HG03060 (cell line): ENCODE measurements around the gene SETD2.
"Not testable (repeated sequence)": the region's sequence is repeated elsewhere in the genome, so short reads cannot be mapped to it uniquely, and the experiment has no call there.

Experiments used
- ATAC-seq: cut with Tn5 transposase; IDR thresholded peaks from one replicate; pipeline ENCODE4 v1.9.1; 2021; ENCODE audit warnings: low read depth, moderate number of reproducible peaks; ENCODE audit not compliant: unreplicated experiment

The SETD2 gene

GRCh38 chr3:47042231-47042791 lies 121.6 kb downstream of the SETD2 start:
- ATAC-seq, result no peak

DNA sequence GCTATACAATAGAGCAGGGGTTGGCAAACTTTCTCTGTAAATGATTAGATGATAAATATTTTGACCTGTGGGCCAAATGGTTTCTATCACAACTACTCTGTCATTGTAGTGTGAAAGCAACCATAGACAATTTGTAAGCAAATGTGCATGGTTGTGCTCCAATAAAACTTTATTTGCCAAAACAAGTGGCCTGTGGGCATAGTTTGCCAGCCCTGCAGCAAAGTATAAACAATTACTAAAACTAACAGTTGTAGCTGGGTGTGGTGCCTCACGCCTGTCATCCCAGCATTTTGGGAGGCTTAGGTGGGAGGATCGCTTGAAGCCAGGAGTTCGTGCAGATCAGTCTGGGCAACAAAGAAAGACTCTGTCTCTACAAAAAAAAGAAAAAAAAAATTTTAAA lies 122.8 kb downstream of the SETD2 start:
- ATAC-seq, result no peak

- ATAC-seq, result not testable (repeated sequence)
These were observed 126.6 kb downstream of the SETD2 start for GRCh38 chr3:47037302-47037701.

GRCh38 chr3:47036145-47036544 lies 127.8 kb downstream of the SETD2 start:
- ATAC-seq, result no peak

GRCh38 chr3:47035645-47036044 lies 128.3 kb downstream of the SETD2 start:
- ATAC-seq, result no peak

GRCh38 chr3:47034868-47035489 lies 128.9 kb downstream of the SETD2 start:
- ATAC-seq, result no peak

- not testable (repeated sequence) for ATAC-seq
These were observed 132.9 kb downstream of the SETD2 start for GRCh38 chr3:47031041-47031440.

DNA sequence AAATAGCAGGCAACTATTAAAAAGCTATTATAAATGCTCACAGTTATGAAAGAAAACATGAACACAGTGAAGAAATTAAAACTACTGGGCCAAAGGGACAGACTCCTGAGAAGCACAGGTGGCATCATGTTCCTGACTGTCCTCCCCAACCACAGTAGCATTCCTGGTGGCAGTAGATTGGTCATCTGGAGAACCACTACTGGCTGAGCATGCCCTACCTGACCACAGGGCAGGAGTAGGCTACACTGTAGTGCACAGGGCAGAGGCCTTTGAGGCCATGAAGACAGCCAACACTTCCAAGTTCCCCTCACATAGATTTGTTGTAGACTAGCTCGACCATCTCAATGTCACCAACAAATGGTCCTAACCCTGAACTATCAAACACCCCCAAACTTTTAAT lies 135.2 kb downstream of the SETD2 start:
- ATAC-seq, result no peak

- ATAC-seq, result no peak
These were observed 135.8 kb downstream of the SETD2 start for GRCh38 chr3:47028146-47028545.

DNA sequence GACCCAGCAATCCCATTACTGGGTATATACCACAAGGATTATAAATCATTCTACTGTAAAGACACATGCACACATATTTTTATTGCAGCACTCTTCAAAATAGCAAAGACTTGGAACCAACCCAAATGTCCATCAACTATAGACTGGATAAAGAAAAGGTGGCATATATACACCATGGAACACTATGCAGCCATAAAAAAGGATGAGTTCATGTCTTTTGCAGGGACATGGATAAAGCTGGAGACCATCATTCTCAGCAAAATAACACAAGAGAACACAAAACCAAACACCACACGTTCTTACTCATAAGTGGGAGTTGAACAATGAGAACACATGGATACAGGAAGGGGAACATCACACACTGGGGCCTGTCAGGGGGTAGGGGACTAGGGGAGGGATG lies 137.5 kb downstream of the SETD2 start:
- ATAC-seq, result not testable (repeated sequence)

DNA sequence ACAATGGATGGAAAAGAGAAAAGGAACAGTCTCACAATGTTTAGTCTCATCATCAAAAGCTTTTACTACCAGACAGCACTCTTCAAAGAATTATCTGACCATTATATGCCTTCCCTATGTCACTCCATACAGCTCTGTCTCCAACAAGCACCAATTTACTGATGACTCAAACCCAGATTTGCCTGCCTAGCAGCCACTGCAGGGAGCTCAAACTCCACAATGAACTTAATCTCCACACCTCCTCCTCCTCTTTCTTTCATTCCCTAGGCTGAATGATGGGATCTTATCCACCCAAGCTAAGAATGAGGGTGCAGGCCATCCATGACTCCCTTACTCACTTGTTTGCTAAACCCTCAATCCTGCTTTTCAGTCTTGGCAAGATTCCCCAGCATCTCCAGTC lies 139.0 kb downstream of the SETD2 start:
- ATAC-seq, result no peak

GRCh38 chr3:47022641-47023071 lies 141.3 kb downstream of the SETD2 start:
- ATAC-seq, result no peak

GRCh38 chr3:47020311-47020710 lies 143.6 kb downstream of the SETD2 start:
- ATAC-seq, result no peak

- ATAC-seq, result no peak
These were observed 144.7 kb downstream of the SETD2 start for GRCh38 chr3:47019201-47019600.

DNA sequence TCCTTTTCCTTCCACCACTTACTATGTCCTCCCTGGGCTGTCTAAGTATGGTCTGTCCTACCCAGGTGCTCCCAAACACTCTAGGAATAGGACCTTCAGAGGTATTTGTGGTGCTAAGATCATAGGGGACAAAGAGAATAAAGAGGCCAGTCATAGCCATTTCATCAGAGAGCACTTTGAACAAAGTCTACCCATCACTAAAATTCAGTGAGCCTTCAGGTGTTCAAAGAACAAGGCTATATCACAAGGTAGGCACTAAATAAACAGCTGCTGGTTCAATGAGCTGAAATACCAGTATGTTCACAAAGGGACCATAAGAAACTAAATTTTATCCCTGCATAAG lies 145.7 kb downstream of the SETD2 start:
- no peak for ATAC-seq

DNA sequence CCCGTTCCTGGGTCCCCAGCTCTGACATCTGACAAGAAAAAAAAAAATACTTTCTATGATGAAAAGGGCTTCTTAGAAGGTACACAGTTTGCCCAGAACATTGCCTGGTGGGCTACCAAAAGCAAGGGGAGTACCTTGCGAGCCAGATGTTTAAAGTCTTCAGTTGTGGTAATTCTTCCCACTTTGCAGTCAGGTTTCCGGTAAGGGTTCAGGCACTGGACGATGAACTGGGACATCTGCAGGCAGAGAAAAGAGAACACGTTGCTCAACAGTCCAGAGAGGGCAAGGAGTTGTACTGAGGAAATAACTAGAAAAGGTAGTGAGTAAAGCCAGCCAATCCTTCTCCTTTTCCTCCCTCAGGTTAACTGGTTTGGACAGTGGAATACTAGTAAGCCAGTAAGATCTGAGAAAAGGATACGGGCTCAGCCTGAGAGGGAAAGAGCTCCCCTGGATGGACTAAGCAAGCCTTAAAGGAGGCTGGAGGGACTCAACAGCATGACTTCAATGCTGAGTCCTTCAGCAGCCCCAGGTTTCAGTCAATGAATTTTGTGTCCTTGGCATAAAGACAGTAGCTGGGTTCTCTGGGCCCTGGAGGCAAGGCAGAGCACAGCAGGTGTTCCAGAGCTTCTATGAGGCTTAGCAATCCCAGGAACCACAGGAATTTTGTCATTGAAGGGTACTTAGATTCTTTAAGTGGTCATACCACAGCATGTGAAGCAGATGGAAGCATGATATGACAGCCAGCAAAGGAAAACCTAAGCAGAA lies 146.2 kb downstream of the SETD2 start:
- no peak for ATAC-seq

GRCh38 chr3:47016934-47017435 lies 146.9 kb downstream of the SETD2 start:
- no peak for ATAC-seq

DNA sequence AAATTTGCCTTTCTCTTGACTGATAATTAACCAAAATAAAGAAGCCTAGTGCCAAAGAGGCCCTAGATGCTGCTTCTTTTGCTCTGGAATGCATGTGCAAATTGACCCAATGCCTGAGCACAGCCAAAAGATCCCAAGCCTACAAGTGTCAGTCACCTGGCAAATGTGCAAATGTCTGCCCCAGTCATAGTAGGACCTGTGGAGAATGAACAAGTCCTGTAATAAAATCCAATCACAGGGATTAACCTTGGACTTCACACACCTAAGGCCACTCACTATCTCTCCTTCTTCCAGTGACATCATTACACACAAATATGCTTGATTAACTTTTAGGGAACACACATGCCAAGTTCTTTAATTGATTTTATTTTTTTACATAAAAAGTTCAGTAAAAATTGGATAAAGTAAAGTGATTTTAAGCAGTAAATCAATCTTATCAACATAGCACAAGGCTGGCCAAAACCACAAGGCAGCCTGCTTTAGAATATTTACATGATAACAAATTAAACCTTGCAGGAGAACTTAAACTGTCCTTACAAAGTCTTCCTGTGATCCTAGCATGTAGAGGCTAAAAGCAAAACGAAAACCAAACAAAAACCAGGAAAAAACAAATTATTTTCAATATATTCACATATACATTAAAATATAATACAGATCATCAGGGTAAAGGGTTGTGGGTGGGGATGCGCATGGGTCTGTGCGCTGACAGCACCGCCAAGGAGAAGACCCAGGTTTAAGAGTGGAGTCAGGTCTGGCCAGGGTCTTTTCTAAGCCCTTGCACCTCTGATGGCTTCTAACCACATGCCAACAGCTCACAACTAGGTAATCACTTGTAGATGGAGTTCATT lies 147.6 kb downstream of the SETD2 start:
- no peak for ATAC-seq

- ATAC-seq, result no peak
These were observed 148.8 kb downstream of the SETD2 start for GRCh38 chr3:47015151-47015550.

DNA sequence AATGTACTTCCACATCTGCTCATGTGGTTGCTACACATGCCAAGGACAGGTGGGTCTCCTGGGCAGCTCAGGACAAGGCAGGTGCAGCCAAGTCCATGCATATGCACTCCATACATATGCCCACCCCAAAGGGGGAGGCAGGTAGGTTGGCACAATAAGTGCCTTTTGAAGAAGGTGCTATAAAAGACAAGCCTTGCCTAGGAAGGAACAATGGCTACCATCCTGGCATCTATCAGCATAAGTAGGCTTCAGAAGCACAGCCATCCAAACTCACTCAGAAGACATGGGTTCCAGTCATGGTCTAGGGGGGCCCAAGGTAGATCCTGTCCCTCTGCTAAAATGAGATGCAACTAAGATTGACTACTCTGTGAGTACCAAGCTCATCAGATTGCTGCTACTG lies 149.9 kb downstream of the SETD2 start:
- no peak for ATAC-seq

DNA sequence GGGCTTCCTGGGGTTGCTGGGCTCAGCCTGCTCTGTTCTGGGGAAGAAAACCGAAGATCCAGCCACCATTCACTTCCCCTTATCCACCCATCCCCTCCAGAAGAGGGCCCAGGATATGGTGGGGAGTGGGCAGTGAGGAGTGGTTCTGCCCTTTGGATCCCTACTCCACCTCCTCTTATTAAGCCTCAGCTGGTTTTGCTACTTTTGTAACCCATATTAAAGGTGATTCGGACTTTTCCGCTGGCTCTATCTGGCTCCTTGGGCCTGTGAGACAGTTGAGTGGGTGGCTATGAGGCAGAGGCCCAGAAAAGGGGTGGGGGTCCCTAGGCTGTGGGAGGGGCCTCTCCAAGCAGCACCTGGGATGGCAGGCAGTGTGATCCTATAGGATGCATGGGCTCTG lies 150.7 kb downstream of the SETD2 start:
- no peak for ATAC-seq
